CD4-positive, alpha-beta T cell treated with Interleukin-17A for 1 hour (primary cell): ENCODE data around the gene NDRG2.
"Not testable (repeated sequence)": the region's sequence is repeated elsewhere in the genome, so short reads cannot be mapped to it uniquely, and the experiment has no call there.

Source experiments
- DNase-seq: peaks from one replicate; pipeline ENCODE4 v3.0.0-alpha.2; 2020

Gene NDRG2

GRCh38 chr14:21055432-21056117 is 30.7 kb upstream of the NDRG2 start:
- no peak for DNase-seq

- DNase-seq: no peak
Observed at GRCh38 chr14:21054768-21055145, 29.9 kb upstream of the NDRG2 start.

GRCh38 chr14:21054123-21054767 is 29.4 kb upstream of the NDRG2 start:
- no peak for DNase-seq

- DNase-seq: no peak
Observed at GRCh38 chr14:21053184-21054122, 28.6 kb upstream of the NDRG2 start.

- no peak for DNase-seq
Observed at GRCh38 chr14:21050597-21050996, 25.7 kb upstream of the NDRG2 start.

- DNase-seq: no peak
Observed at GRCh38 chr14:21049271-21049673, 24.4 kb upstream of the NDRG2 start.

- no peak for DNase-seq
Observed at GRCh38 chr14:21048638-21049037, 23.8 kb upstream of the NDRG2 start.

GRCh38 chr14:21047378-21047781 is 22.5 kb upstream of the NDRG2 start:
- DNase-seq: no peak

- DNase-seq: peak; percentile 42
Observed at GRCh38 chr14:21043974-21044618, 19.2 kb upstream of the NDRG2 start.

- no peak for DNase-seq
Observed at GRCh38 chr14:21043387-21043973, 18.6 kb upstream of the NDRG2 start.

GRCh38 chr14:21042918-21043317 is 18.1 kb upstream of the NDRG2 start:
- DNase-seq: no peak

- DNase-seq: no peak
Observed at GRCh38 chr14:21041676-21042433, 17.0 kb upstream of the NDRG2 start, which contains the start of gene RNASE7. Gene RNASE7, plus strand, starts transcription at chr14:21042362. Its CDS starts 631 bp downstream, at chr14:21042993.

- not testable (repeated sequence) for DNase-seq
Observed at GRCh38 chr14:21040941-21041340, 16.1 kb upstream of the NDRG2 start.

- DNase-seq: no peak
Observed at GRCh38 chr14:21040370-21040925, 15.6 kb upstream of the NDRG2 start.

GRCh38 chr14:21039585-21040369 is 14.9 kb upstream of the NDRG2 start:
- peak; percentile 60 for DNase-seq

- no peak for DNase-seq
Observed at GRCh38 chr14:21038441-21039422, 13.9 kb upstream of the NDRG2 start.

GRCh38 chr14:21037156-21037555 is 12.3 kb upstream of the NDRG2 start:
- no peak for DNase-seq

GRCh38 chr14:21036751-21037150 is 11.9 kb upstream of the NDRG2 start:
- DNase-seq: no peak

- DNase-seq: no peak
Observed at GRCh38 chr14:21034707-21035106, 9.8 kb upstream of the NDRG2 start, which contains the start of gene RNASE13. Gene RNASE13, minus strand, starts transcription at chr14:21034807. Its CDS starts 519 bp downstream, at chr14:21034288.
